ENCODE data around the gene CHP2.
"Not testable (repeated sequence)": the region's sequence is repeated elsewhere in the genome, so short reads cannot be mapped to it uniquely, and the experiment has no call there.

Gene CHP2

DNA sequence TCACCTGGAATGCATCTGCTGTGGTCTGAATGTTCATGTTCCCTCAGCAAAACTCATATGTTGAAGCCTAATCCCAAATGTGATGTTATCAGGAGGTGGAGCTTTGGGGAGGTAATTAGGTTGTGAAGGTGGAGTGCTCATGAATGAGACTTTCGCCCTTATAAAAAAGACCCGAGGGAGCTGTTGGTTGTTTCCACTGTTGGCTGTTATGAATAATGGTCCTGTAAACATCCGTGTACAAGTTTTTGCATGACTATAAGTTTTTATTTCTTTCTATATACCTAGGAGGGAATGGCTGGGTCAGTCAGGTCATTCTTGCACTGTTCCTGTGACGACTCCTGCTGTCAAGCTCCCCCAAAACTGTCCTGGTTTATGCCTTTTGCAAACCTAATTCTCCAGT, 9.6 kb upstream of the CHP2 start:
- no peak for DNase-seq (ENCODE audit: low read depth, low spot score)

DNA sequence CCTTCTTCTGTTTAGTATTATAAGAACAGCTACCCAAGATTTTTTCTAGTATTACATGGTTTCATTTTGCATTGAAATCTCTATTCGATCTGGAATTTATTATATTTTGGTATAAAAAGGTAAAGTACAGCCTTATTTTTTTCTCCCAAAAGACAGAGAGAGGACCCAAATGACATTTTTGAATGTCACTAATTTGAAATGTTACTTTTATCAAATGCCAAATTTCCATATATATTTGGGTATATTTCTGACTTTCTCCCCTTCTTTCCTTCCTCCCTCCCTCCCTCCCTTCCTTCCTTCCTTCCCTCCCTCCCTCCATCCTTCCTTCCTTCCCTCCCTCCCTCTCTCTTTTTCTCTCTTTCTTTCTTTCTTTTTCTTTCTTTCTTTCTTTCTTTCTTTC, 6.2 kb upstream of the CHP2 start:
- no peak for DNase-seq (ENCODE audit: low read depth, low spot score)

GRCh38 chr16:23751053-23751452, 3.8 kb upstream of the CHP2 start:
- not testable (repeated sequence) for DNase-seq (ENCODE audit: low read depth, low spot score)

GRCh38 chr16:23753908-23754593, 775 bp upstream of the CHP2 start:
- DNase-seq (ENCODE audit: low read depth, low spot score) = no peak

DNA sequence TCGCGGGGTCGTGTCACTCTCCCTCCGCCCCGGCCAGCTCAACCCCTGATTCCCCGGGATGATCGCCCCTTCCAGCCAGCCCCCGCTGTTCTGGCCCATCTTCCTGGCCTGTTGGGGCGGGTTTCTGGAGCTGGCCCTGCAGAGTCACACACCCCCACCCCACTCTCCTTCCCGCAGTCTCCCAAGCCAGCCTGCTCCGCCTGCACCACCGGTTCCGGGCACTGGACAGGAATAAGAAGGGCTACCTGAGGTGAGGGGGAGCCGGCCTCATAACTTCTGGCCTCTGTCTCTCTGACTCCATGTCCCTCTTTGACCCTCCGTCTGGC, 621 bp downstream of the CHP2 start:
- no peak for DNase-seq (ENCODE audit: low read depth, low spot score)

DNA sequence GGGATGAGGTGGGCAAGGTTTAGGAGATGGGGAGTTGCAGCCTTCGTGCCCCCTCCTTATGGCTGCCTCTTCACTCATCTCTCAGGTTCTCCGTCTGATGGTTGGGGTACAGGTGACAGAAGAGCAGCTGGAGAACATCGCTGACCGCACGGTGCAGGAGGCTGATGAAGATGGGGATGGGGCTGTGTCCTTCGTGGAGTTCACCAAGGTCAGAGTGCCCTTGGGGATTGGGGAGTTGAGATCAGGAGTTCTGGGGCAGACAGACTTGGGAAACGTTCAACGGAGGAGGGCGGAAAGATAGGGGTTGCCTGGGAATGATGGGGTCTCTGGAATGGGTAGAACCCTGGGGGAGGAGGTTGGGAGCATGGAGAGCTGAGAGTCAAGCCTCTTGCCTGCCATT, 2.3 kb downstream of the CHP2 start:
- no peak for DNase-seq (ENCODE audit: low read depth, low spot score)

GRCh38 chr16:23757937-23758619, 3.3 kb downstream of the CHP2 start:
- DNase-seq (ENCODE audit: low read depth, low spot score) = no peak

- no peak for DNase-seq (ENCODE audit: low read depth, low spot score)
These were observed 11.1 kb downstream of the CHP2 start for GRCh38 chr16:23765933-23766332.

DNA sequence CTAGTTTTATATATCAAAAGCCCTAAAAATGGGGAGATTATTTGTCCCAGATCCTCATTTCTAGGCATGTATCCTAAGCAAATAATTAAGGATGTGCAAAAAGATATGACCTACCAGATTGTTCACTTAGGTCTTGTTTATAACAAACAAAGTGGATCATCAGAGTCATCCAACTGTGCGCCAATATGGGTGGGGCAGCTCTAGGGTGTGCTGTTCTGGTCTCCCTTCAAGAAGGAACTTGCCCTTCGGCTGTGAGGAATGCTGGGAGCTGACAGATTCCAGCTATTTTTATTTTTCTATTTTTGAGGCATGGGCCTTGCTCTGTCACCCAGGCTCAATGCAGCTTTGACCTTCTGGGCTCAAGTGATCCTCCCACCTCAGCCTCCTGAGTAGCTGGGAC, 13.8 kb downstream of the CHP2 start:
- no peak for DNase-seq (ENCODE audit: low read depth, low spot score)

DNA sequence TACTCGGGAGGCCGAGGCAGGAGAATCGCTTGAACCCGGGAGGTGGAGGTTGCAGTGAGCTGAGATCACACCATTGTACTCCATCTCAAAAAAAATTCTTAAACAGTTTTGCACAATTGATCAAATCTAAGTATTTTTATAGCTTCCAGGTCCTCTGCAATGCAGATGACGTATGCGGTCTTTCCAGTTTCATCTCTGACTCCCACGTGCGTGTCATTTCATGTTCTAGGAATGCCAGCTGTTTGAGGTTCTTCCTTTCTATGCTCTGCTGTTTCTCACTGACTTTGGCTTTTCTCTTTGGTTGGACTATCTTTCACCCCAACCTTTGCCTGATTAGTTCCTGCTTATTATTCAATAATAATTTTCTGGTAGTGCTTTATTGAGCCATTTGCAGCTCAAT, 16.2 kb downstream of the CHP2 start:
- no peak for DNase-seq (ENCODE audit: low read depth, low spot score)

- no peak for DNase-seq (ENCODE audit: low read depth, low spot score)
These were observed 16.8 kb downstream of the CHP2 start for GRCh38 chr16:23771642-23772041.

GRCh38 chr16:23773339-23773738, 18.5 kb downstream of the CHP2 start:
- no peak for DNase-seq (ENCODE audit: low read depth, low spot score)

- no peak for DNase-seq (ENCODE audit: low read depth, low spot score)
These were observed 26.4 kb downstream of the CHP2 start for GRCh38 chr16:23781176-23781575.

- no peak for DNase-seq (ENCODE audit: low read depth, low spot score)
These were observed 30.1 kb downstream of the CHP2 start for GRCh38 chr16:23784811-23785447.

DNA sequence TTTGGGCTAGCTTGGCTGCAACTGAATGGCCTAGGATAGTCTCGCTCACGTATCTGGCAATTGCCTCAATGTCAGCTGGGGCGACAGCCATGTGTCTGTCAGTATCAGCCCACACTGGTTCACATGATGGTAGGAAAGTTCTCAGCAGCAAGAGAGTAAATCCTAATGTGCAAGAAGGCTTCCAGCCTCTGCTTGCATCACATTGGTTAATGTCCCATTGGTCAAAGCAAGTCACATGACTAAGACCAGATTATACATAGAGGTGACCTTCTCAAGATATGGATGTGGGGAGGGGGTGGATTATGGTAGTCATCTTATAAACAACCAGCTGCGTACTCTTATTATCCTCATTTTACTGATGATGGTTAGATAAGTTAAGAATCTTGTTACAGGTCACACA, 31.0 kb downstream of the CHP2 start:
- DNase-seq (ENCODE audit: low read depth, low spot score) = no peak

- no peak for DNase-seq (ENCODE audit: low read depth, low spot score)
These were observed 32.2 kb downstream of the CHP2 start for GRCh38 chr16:23786964-23787561.

GRCh38 chr16:23788685-23789084, 33.9 kb downstream of the CHP2 start:
- DNase-seq (ENCODE audit: low read depth, low spot score) = no peak

- DNase-seq (ENCODE audit: low read depth, low spot score) = no peak
These were observed 40.6 kb downstream of the CHP2 start for GRCh38 chr16:23795378-23795777.

GRCh38 chr16:23796941-23797340, 42.1 kb downstream of the CHP2 start:
- DNase-seq (ENCODE audit: low read depth, low spot score) = no peak

DNA sequence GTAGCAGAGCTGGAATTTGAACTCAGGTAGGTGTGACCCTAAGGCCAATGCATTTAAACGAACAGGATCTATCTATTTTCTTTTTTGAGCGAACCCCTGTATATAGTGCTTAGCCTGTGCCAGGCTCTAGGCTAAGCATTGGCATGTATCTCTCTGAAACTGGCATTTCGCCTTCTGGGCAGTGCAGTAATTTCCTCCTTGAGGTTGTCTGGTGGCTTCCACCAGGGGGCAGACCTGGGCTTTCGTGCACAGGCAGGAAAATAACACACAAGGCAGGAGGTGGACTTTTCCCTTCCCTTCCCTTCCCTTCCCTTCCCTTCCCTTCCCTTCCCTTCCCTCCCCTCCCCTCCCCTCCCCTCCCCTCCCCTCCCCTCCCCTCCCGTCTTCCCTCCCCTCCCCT, 46.6 kb downstream of the CHP2 start:
- peak; percentile 64 for DNase-seq (ENCODE audit: low read depth, low spot score)

DNA sequence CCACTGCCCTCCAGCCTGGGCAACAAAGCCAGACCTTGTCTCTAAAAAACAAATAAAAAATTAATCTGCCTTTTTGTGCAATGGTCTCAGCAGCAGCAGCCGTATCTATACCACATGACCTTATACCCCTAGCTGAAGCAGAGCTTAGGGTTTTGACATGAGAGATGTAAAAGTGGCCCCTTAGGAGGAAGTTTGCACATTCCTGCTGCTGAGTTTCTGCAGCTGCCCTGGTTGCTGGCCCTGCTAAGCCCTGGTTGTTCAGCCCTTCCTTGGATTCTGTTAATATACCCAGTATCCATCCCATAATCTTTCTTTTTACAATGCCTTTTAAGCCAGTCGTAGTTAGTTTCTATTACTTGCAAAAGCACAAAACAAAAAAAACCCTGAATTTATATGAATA, 48.0 kb downstream of the CHP2 start:
- no peak for DNase-seq (ENCODE audit: low read depth, low spot score)

- peak; percentile 42 for DNase-seq (ENCODE audit: low read depth, low spot score)
These were observed 48.8 kb downstream of the CHP2 start for GRCh38 chr16:23803591-23804123.

DNA sequence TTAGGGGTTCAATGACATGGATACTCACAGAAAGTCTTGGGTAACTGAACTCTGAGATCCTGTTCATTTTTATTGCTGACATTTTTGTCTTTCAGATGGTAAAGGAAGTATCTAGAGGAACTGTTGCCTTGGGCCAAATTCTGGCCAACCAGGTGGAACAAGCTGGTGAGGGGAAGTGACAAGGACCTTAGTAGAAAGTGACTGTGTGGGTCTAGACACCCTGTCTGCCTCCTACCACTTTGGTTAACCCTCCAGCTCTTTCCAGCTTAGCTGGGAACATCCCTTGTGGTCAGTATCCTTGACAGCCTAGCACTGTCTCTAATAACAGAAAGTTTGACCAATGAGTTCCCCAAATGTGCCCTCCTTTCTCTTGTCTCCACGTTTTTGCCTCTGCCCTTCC, 52.2 kb downstream of the CHP2 start:
- DNase-seq (ENCODE audit: low read depth, low spot score) = no peak

Data from activated CD4-positive, CD25-positive, alpha-beta regulatory T cell treated with anti-CD3 and anti-CD28 coated beads, Interleukin-2, amount 50 U/mL, for 16 hours (primary cell).